Epithelial cell of esophagus (primary cell): ENCODE results near the gene TNFSF8.

Experiments
- DNase-seq: peaks from one replicate; pipeline ENCODE4 v3.0.0; 2010; ENCODE audit warnings: low read depth
- H3K4me3 ChIP-seq: 2 replicates; pipeline ENCODE4 v1.5.1; 2011; ENCODE audit warnings: mild to moderate bottlenecking, low read length, control low read depth
- CTCF ChIP-seq: IDR thresholded peaks from 2 replicates; pipeline ENCODE4 v1.5.1; 2011; ENCODE audit warnings: low read depth, mild to moderate bottlenecking, low read length, control low read depth, inconsistent platforms; ENCODE audit not compliant: insufficient read depth; ENCODE audit errors: missing control alignments

The TNFSF8 gene

GRCh38 chr9:114914139-114914538, 16.3 kb downstream of the TNFSF8 start:
- H3K4me3 ChIP-seq = no peak overlapping the region
- DNase-seq = no peak
- TF ChIP-seq CTCF = no peak

- no peak for DNase-seq
- TF ChIP-seq CTCF = no peak
Measured at GRCh38 chr9:114913656-114914055, 16.7 kb downstream of the TNFSF8 start.

DNA sequence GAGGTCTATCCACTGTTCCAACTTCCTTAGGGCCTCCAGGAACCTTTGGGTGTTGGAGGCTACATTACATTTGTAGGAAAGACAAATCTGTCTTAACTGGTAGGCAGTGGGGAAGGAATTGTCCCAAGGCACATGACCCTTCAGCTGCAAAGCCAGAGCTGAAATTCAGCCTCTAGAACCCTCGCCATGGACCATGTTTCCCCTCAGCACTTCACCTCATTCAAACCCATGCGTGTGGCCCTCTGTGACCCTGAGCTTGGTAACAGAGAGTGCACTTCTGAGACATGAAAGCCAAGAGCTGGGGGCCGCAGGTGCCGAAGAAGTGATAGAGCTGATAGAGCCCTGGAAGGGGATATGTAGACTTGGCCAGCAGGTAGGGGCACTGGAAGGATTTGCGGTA, 17.2 kb downstream of the TNFSF8 start:
- no peak for DNase-seq
- TF ChIP-seq CTCF = no peak
- no peak overlapping the region for H3K4me3 ChIP-seq

More at GRCh38 chr9:114913656-114914055, 16.7 kb downstream of the TNFSF8 start:
- H3K4me3 ChIP-seq = no peak overlapping the region

- H3K4me3 ChIP-seq = no peak overlapping the region
- TF ChIP-seq CTCF = peak; percentile 93
- peak; percentile 62 for DNase-seq
Measured at GRCh38 chr9:114911167-114911821, 19.1 kb downstream of the TNFSF8 start.

- TF ChIP-seq CTCF = peak; percentile 13
- DNase-seq = no peak
- H3K4me3 ChIP-seq = no peak overlapping the region
Measured at GRCh38 chr9:114910541-114910940, 19.9 kb downstream of the TNFSF8 start.

GRCh38 chr9:114909661-114910060, 20.7 kb downstream of the TNFSF8 start:
- no peak for DNase-seq
- TF ChIP-seq CTCF = no peak
- H3K4me3 ChIP-seq = no peak overlapping the region

GRCh38 chr9:114908805-114909448, 21.5 kb downstream of the TNFSF8 start:
- H3K4me3 ChIP-seq = no peak overlapping the region
- no peak for TF ChIP-seq CTCF
- DNase-seq = peak; percentile 38
